Esophagus squamous epithelium (tissue), 5 donors: ENCODE results near the gene PHACTR3. TPM values are rescaled to one million over a fixed set of nuclear protein-coding genes. Genes with fewer than 3 reads are reported as not detected.

Experiments
- DNase-seq: peaks from one replicate; lab custom pipeline; 2025; lab: John Stamatoyannopoulos, UW
- H3K27ac ChIP-seq, 4 donors: fragments of 200-600 bp; sonication (generic); one replicate each; pipeline ENCODE4 v1.5.1; 2016 to 2019; ENCODE audit warnings: mild to moderate bottlenecking in 1 of 4
- H3K27me3 ChIP-seq, 4 donors: fragments of 200-600 bp; sonication (generic); 1 replicate in 3 of 4; 2 replicates in 1 of 4; pipeline versions ENCODE4 v1.5.1 to v1.6.0; 2017 to 2021; ENCODE audit warnings: antibody characterized with exemption in 1 of 4
- H3K36me3 ChIP-seq, 3 donors: fragments of 200-600 bp; sonication (generic); one replicate each; pipeline ENCODE4 v1.5.1; 2016 to 2019
- H3K4me1 ChIP-seq, 3 donors: fragments of 200-600 bp; sonication (generic); one replicate each; pipeline ENCODE4 v1.5.1; 2017 to 2019
- H3K4me3 ChIP-seq, 4 donors: fragments of 200-600 bp; sonication (generic); 1 replicate in 3 of 4; 2 replicates in 1 of 4; pipeline ENCODE4 v1.5.1; 2016 to 2019; ENCODE audit warnings: mild to moderate bottlenecking in 2 of 4, moderate library complexity in 1 of 4
- H3K9me3 ChIP-seq, 3 donors: fragments of 200-600 bp; sonication (generic); one replicate each; pipeline ENCODE4 v1.5.1; 2016 to 2019
- CTCF ChIP-seq, 6 experiments: fragments of 450-650 bp in 4 of 6; fragments of 200-600 bp in 2 of 6; sonication (generic) in 2 of 6; IDR thresholded peaks; one replicate each; pipeline ENCODE4 v1.5.1; 2016 to 2019; ENCODE audit warnings: antibody characterized with exemption in 6 of 6, mild to moderate bottlenecking in 4 of 6, moderate library complexity in 4 of 6
- POLR2A ChIP-seq, 4 donors: fragments of 450-650 bp; IDR thresholded peaks; one replicate each; pipeline ENCODE4 v1.6.1; 2017; ENCODE audit warnings: antibody characterized with exemption in 4 of 4, mild to moderate bottlenecking in 4 of 4, moderate library complexity in 3 of 4
- WGBS, 2 donors: methylation state at CpG; one replicate each; pipeline ENCODE4 v1.1.5; 2018; 5-methylcytosine and 5-hydroxymethylcytosine counted together
- intact Hi-C: fragments of 100-400 bp; cut with DNase I; formaldehyde crosslinking; loops from one replicate; pipeline ENCODE4 v1.15.0; 2022
- total RNA-seq, 4 donors: library from RNA; depleted of rRNA; stranded (reverse); fragments of >200 nt; gene quantifications; one replicate each; pipeline ENCODE4 v1.1.0, GENCODE V29; 2016
- donor health status: DM: yes; HTN: yes; CAD: no.

Gene PHACTR3
- total RNA-seq, 4 donors from 2014 or later: 0.13 to 2.5 (median 0.32) TPM

DNA sequence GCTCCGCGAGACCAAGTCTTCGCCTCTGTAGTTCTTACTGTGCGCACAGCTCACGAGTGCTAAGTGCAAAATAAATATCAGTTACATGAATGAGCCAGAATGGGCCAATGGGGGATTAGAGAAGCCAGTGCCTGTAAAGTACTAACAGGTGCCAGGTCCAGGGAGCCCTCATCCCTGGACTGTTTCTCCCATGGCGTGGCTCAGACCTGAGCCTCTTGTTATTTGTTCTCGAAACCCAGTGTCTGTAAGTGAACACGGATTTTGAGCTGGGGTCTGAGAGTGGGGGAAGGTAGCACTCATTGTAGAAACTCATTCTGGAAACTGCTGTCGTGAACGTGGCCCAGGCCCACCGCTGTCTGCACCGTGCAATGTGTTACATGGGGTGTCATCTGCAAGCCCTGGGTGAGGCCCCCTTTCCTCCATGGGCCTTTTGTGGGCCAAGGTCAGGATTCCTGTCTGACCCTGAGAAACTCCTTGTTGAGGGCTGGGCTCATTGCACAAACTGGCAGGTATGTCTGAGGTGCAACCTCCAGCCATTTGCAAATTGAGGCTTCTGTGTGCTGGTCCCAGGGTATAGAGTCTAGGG lies 174.4 kb downstream of the PHACTR3 start:
- no peak for DNase-seq
- Histone ChIP-seq H3K4me3 (no peak overlapping the region), H3K27ac (no peak overlapping the region), H3K4me1 (no peaks in the 10 kb centered on the region), H3K27me3 (peaks cover 0 to 4% (median 0%) of the 10 kb centered on the region in 4 donors), H3K36me3 (no peaks in the 10 kb centered on the region), H3K9me3 (no peaks in the 10 kb centered on the region)
- intact Hi-C loops: no loop called here
- WGBS, 2 donors: 78 to 85% methylated on average over 6 to 12 of the region's 12 CpGs
- TF ChIP-seq CTCF (IDR thresholded peaks at IDR 0.05) (no peak), POLR2A (IDR thresholded peaks at IDR 0.05) (no peak)

DNA sequence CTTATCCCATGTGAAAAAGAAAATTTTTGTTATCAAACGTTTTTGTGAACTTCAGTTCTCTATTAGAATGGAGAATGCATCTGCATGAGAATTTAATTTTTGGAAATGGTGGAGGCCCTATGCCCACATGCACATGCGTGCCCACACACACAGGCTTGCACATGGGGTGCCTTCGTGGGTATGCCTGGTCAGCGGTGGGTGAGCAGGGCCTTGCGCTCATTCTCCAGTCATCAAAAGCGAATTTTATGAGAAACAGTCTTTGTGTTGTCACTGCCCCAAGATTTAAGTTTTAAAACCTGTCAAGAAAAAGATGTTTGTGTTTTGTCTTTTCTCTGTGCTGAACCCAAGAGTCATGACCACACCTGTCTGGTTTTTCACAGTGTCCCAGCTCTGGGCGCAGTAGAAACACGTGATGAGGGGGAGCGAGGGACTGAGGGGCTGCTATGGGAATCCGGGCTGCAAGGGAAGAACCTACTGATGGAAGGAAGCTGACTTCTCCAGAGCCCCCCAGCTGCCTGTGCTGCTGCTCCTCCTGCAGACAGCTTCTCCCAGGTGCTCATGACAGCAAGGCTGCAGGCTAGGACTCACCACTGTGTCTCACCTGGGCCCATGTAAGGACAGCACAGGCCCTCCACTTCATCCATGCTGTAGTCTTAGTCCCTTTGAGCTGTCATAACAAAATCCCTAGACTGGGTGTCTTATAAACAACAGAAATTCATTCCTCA lies 175.5 kb downstream of the PHACTR3 start:
- no peak overlapping the region for H3K4me3 ChIP-seq
- intact Hi-C loops: no loop called here
- TF ChIP-seq POLR2A (IDR thresholded peaks at IDR 0.05): no peak
- no peak for TF ChIP-seq CTCF (IDR thresholded peaks at IDR 0.05)
- DNase-seq: no peak
- WGBS, 2 donors: 65 to 71% methylated on average over 10 of the region's 10 CpGs
- H3K4me1 ChIP-seq: no peaks in the 10 kb centered on the region
- H3K27ac ChIP-seq: no peak overlapping the region
- no peaks in the 10 kb centered on the region for H3K36me3 ChIP-seq
- H3K27me3 ChIP-seq: no peaks in the 10 kb centered on the region
- no peaks in the 10 kb centered on the region for H3K9me3 ChIP-seq

DNA sequence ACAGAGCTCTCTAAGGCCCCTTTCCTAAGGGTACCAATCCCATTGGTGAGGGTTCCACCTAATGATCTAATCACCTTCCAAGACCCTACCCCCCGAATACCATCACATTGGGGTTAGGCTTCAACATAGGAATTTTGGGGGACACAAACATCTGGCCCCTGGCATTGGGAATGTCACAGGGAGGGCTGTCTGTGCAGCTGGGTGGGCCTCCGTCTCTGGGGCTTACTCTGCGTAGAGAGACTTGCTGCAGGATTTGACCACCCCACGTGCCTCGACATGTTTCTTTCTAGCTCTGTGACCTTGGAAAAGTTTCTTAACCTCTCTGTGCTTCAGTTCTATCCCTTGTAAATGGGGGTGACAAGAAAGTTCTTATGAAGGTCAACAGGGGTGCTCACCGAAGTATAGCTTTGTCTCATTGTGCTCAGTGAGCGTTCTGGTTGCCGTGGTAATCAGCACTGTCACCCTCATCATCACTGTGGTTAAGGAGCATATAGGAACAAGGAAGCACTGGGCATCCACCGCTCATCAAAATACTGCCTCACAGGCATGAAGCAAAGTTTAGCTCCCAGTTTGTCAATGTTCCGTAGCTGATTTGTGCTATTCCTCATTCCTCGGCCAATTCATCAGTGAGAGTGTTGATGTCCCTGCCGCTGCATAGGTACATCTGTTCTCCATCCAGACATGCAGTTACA lies 176.3 kb downstream of the PHACTR3 start:
- 76 to 87% methylated on average over 7 to 11 of the region's 12 CpGs for WGBS, 2 donors
- intact Hi-C loops: no loop called here
- Histone ChIP-seq H3K27me3 (no peaks in the 10 kb centered on the region), H3K4me1 (no peaks in the 10 kb centered on the region), H3K36me3 (no peaks in the 10 kb centered on the region), H3K4me3 (no peak overlapping the region), H3K27ac (no peak overlapping the region), H3K9me3 (no peaks in the 10 kb centered on the region)
- no peak for TF ChIP-seq POLR2A (IDR thresholded peaks at IDR 0.05)
- no peak for TF ChIP-seq CTCF (IDR thresholded peaks at IDR 0.05)
- DNase-seq: no peak

GRCh38 chr20:59781226-59781625 lies 176.9 kb downstream of the PHACTR3 start:
- H3K27ac ChIP-seq: no peak overlapping the region
- intact Hi-C loops: no loop called here
- WGBS, 2 donors: 82 to 100% methylated on average over 1 of the region's 12 CpGs
- no peak for DNase-seq
- H3K9me3 ChIP-seq: no peaks in the 10 kb centered on the region
- peaks cover 0 to 3% (median 0%) of the 10 kb centered on the region in 4 donors for H3K27me3 ChIP-seq
- H3K36me3 ChIP-seq: no peaks in the 10 kb centered on the region
- TF ChIP-seq POLR2A (IDR thresholded peaks at IDR 0.05) (no peak), CTCF (IDR thresholded peaks at IDR 0.05) (no peak)
- no peak overlapping the region for H3K4me3 ChIP-seq
- no peaks in the 10 kb centered on the region for H3K4me1 ChIP-seq
